PFSK-1 (cell line): ENCODE data around the gene CTDNEP1.
A peak's percentile ranks its signal among the peaks of the same experiment; 100 is the strongest.

ENCODE experiments used
- FOXP2 ChIP-seq: optimal IDR thresholded peaks from 2 replicates; pipeline ENCODE3; 2011; ENCODE audit warnings: borderline replicate concordance, control low read depth, inconsistent platforms; ENCODE audit not compliant: insufficient read depth; ENCODE audit errors: extremely low read length, extremely low read depth
- POLR2AphosphoS5 ChIP-seq: IDR thresholded peaks from 2 replicates; pipeline ENCODE4 v1.6.1; 2012; ENCODE audit warnings: low read depth, mild to moderate bottlenecking, control low read depth, low read length, moderate library complexity
- REST ChIP-seq, 2 experiments: IDR thresholded peaks; 2 replicates each; pipeline versions ENCODE4 v1.6.1 to v1.8.0; 2011 to 2012; ENCODE audit warnings: low read depth in 2 of 2, low read length in 2 of 2, control low read depth in 1 of 2, inconsistent platforms in 1 of 2, mild to moderate bottlenecking in 1 of 2, moderate library complexity in 1 of 2; ENCODE audit not compliant: insufficient read depth in 1 of 2
- SIN3A ChIP-seq: IDR thresholded peaks from 2 replicates; pipeline ENCODE4 v1.6.1; 2012; ENCODE audit warnings: mild to moderate bottlenecking, low read length, moderate library complexity, borderline replicate concordance; ENCODE audit not compliant: insufficient read depth
- TAF1 ChIP-seq: IDR thresholded peaks from 2 replicates; pipeline ENCODE4 v1.6.1; 2012; ENCODE audit warnings: low read length, control low read depth, borderline replicate concordance; ENCODE audit not compliant: insufficient read depth

The CTDNEP1 gene

DNA sequence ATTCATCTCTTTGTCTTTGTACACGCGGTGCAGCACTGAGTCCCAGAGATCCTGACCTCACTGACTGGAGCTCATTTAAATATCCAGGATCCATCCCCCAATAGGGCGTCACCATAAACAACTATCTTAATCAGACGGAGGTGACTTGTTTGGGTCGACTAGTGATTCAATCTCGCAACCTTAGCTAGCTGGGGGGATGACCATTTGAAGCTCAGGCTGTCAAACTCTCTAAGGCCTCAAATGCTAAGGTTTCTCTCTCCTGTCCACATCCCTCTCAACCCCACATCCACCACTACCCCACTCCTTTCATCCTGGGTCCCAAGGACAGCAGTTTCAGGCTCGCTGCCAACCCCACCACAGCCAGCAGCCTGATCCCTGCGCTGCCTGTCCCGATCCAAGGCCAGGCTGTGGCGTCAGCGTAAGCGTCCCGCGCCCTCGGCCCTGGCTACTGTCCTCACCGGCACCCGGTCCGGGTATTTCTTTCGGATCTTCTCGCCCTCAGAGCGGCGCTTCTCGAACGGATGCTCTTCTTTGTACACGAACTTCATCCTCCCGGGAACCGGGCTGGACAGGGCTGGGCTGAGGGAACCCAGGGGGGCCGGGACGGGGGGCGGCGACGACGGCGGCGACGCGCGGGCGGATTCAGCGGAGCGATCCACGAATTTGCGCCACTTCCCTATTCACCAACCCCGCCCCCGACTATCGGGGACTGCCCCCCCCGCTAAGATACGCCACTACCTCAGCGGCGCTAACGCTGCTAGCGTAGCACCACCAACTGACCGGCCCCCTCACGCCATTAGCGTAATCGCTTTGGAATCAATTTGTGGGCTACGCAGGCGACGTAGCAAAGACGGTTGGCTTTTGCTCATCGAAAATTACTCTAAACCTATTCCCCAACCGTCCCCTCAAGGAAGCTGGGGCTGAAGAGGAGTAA, 9.5 kb downstream of the CTDNEP1 start, which contains the start of gene GABARAP:
Gene GABARAP, minus strand, starts transcription at position 667 of the 934 bp plus-strand sequence. Its CDS starts 119 bp downstream, at position 548.
- peak; percentile 7 to 63; a peak in 2 of 4 replicates for TF ChIP-seq REST (IDR thresholded peaks at IDR 0.05; ENCODE audit: insufficient read depth in 1 of 2, low read depth in 2 of 2, low read length in 2 of 2)
- TF ChIP-seq SIN3A, result peak; percentile 78; the same call in 1 of the 2 replicates
- TF ChIP-seq TAF1, result peak; percentile 38; the same call in 1 of the 2 replicates
- TF ChIP-seq FOXP2, result no peak
- no peak for TF ChIP-seq POLR2AphosphoS5

DNA sequence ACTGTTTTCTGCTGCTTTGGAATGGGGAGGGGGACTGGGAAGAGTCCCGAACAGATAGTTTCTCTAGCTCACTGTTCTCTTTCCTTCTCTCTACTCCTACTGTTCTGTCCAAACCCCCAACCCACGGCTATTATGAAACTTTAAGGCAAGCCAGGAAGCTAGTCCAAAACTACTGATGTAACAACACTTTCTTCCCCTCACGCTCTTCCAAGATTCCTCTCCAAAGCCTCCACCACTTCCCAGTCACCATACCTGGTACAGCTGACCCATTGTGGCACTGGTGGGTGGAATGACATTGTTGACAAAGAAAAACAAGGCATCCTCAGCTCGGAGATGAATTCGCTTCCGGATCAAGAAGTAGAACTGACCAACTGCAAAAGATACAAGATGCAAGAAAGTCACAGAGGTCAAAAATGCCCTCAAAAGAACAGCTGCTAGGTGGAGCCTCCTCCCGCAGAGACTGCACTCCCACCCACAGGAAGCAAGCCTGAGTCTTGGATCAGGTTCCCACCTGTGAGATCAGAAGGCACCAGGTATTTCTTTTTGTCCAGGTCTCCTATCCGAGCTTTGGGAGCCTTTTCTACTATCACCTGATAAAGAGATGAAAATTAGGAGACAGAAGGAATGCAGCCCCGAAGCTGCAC, 10.3 kb downstream of the CTDNEP1 start:
- no peak for TF ChIP-seq POLR2AphosphoS5
- TF ChIP-seq REST (IDR thresholded peaks at IDR 0.05; ENCODE audit: insufficient read depth in 1 of 2, low read depth in 2 of 2, low read length in 2 of 2), result no peak
- no peak for TF ChIP-seq SIN3A
- TF ChIP-seq TAF1, result no peak
- no peak for TF ChIP-seq FOXP2

GRCh38 chr17:7240375-7240774, 11.2 kb downstream of the CTDNEP1 start:
- no peak for TF ChIP-seq SIN3A
- no peak for TF ChIP-seq POLR2AphosphoS5
- no peak for TF ChIP-seq REST (IDR thresholded peaks at IDR 0.05; ENCODE audit: insufficient read depth in 1 of 2, low read depth in 2 of 2, low read length in 2 of 2)
- TF ChIP-seq TAF1, result no peak

- TF ChIP-seq SIN3A (peak; percentile 81; the same call in 1 of the 2 replicates), REST (IDR thresholded peaks at IDR 0.05; ENCODE audit: insufficient read depth in 1 of 2, low read depth in 2 of 2, low read length in 2 of 2) (no peak), FOXP2 (peak; percentile 57), POLR2AphosphoS5 (peak; percentile 80), TAF1 (peak; percentile 81; the same call in 1 of the 2 replicates)
These were observed 12.2 kb downstream of the CTDNEP1 start, which contains the start of gene PHF23 for GRCh38 chr17:7239091-7240027. Gene PHF23 (minus strand): TSS chr17:7239457. CDS start chr17:7239279, 178 bp downstream.
